ENCODE measurements around the gene CAVIN1.

DNA sequence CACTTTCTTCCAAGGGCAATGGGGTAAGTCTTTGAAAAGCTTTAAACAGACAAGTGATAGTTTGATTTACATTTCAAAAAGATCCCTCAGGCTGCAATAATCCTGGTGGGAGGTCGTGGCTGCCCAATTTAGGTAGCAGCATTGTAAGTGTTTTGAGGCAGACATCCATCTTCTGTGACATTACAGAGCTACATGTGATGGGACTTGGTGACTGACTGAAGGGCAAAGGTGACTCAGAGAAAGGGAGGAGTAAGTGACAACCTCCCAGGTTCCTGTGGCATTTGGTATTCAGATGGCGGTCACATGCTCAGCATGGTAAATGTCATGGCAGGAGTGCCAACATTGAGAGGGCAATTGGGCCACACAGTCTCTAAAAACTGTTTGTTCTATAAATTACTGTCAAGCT lies 61.3 kb downstream of the CAVIN1 start:
- TF ChIP-seq, protein P1, sequence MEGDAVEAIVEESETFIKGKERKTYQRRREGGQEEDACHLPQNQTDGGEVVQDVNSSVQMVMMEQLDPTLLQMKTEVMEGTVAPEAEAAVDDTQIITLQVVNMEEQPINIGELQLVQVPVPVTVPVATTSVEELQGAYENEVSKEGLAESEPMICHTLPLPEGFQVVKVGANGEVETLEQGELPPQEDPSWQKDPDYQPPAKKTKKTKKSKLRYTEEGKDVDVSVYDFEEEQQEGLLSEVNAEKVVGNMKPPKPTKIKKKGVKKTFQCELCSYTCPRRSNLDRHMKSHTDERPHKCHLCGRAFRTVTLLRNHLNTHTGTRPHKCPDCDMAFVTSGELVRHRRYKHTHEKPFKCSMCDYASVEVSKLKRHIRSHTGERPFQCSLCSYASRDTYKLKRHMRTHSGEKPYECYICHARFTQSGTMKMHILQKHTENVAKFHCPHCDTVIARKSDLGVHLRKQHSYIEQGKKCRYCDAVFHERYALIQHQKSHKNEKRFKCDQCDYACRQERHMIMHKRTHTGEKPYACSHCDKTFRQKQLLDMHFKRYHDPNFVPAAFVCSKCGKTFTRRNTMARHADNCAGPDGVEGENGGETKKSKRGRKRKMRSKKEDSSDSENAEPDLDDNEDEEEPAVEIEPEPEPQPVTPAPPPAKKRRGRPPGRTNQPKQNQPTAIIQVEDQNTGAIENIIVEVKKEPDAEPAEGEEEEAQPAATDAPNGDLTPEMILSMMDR (IDR thresholded peaks at IDR 0.05): no peak
- TF ChIP-seq POLR2A (IDR thresholded peaks at IDR 0.05): no peak
